ENCODE data around the gene MEX3C.

Gene MEX3C

DNA sequence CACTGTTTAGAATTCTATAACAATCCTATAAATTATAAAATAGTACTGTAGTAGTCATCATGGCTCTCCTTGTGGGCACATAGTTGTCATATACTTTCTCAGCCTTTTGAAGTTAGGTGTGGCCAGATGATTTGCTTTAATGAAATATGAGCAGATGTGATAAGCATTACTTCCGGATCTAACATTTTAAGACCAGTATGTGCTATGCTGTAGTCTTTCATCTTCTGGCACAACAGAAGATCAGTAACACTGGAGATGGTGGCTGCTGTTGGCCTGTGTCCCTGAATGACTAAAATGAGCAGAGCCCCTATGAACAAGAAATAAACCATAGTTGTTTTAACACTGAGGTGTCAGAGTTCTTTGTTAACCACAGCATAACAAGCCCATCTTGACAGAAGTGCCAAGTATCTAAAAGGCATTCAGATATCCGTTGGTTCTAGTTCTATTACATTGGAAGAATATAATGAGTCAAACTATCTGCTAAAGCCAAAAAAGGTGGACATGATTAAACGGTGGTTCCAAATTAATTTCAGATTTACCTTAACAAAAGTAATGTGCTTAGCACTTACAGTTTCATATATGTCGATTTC, 6.3 kb downstream of the MEX3C start:
- DNase-seq = no peak

GRCh38 chr18:51190000-51190399, 7.5 kb downstream of the MEX3C start:
- no peak for DNase-seq

GRCh38 chr18:51188024-51188701, 9.3 kb downstream of the MEX3C start:
- no peak for DNase-seq

- no peak for DNase-seq
These were observed 12.4 kb downstream of the MEX3C start for GRCh38 chr18:51185075-51185474.

- no peak for DNase-seq
These were observed 13.4 kb downstream of the MEX3C start for GRCh38 chr18:51184091-51184457.

- DNase-seq = no peak
These were observed 13.9 kb downstream of the MEX3C start for GRCh38 chr18:51183372-51184090.

GRCh38 chr18:51182824-51183223, 14.7 kb downstream of the MEX3C start:
- DNase-seq = no peak

- no peak for DNase-seq
These were observed 25.7 kb downstream of the MEX3C start for GRCh38 chr18:51171625-51172259.

DNA sequence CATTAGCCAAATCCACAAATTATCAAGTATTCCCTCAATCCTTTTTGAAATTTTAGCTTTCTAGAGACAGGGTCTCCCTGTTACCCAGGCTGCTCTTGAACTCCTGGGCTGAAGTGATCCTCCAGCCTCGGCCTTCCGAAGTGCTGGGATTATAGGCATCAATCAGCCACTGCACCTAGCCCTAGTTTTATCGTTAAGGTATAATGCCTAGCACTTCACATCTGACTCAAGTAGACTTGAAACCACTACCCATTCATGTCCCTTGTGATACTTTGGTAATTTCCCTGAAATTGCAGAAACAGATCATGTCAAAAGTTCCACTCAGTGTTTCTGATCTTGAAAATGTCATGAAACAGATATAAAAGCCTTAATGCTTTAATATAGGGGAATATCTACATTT, 26.3 kb downstream of the MEX3C start:
- DNase-seq = no peak

DNA sequence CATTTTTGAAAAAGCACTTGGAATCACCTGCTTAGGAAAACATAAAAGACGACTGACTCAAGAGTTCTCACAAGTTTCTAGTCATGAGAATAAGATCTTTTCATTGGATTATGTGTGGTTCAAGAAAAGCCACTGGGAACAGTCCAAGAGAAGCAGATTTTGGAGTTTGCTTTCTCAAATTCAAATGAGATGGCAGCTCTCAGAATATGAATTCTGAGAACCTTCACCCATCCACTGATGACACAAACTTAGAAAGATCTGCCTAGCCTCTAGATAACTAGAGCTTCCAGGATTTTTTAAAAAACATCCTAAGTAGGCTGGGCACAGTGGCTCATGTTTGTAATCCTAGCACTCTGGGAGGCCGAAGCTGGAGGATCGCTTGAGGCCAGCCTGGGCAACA, 26.8 kb downstream of the MEX3C start:
- DNase-seq = no peak

DNA sequence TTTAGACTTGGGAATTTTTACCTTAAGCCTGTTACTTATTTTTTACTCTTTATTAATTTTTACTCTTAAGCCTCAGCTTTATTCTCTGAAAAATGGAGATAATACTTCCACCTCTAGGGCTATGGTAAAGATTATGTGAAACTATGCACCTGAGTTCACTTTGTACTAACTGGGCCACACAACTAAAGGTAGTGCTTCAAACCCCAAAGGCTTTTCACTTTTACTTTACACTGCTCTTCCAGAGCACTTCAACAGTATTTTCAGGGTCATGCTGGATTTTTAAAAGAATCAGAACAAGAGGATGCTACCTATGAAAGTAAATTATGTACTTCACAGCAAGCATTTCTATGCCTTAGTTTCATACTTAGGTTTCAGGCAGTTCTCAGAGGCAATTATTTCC, 27.8 kb downstream of the MEX3C start:
- no peak for DNase-seq

- no peak for DNase-seq
These were observed 28.4 kb downstream of the MEX3C start for GRCh38 chr18:51168960-51169662.

- no peak for DNase-seq
These were observed 29.3 kb downstream of the MEX3C start for GRCh38 chr18:51168026-51168742.

DNA sequence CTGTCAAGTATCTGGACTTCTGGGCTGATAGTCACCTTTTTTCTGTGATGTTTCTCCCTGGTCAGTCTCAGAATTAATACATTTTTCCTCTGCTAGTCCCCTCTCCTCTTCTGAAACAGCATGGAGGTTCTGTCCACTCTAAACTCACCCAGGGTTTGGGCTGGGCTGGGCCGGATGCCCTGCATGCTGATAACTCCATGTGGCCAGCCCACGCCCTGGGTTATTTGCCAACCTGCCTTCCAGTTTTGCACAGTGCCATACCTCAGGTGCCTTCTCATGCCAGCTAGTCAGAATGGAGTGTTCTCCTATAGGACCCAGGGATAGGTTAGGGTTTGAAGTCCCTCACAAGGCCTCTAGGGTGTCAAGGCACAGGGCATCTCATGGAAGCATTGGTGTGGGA, 32.2 kb downstream of the MEX3C start:
- no peak for DNase-seq

DNA sequence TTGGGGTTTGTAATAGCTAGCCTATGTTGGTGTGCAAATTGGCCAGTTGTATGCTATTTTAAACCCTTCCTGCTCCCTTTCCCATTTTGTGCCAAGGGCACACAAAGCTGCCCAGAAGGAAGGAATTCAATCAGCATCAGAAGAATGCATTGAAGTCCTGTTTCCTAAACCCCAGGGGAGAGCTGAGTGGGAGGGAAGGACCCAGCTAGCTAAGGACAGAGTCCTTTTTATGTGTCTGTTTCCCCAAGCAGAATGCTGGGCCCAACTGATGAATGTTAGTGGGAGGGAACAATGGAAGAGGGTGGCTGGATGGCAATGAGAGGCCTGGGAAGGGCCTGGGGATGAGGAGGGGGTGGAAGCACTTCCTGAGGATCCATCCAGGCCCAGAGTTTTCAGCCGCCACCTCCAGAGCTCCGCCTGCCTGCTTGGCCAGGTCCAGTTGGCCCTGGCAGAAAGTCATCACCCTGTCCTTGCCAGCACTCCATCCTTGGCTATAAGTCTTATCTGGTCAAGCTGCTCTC, 32.7 kb downstream of the MEX3C start:
- no peak for DNase-seq

- no peak for DNase-seq
These were observed 33.1 kb downstream of the MEX3C start for GRCh38 chr18:51164342-51164741.

GRCh38 chr18:51163543-51163942, 33.9 kb downstream of the MEX3C start:
- DNase-seq = no peak

GRCh38 chr18:51162617-51163016, 34.9 kb downstream of the MEX3C start:
- no peak for DNase-seq

GRCh38 chr18:51160646-51161045, 36.8 kb downstream of the MEX3C start:
- no peak for DNase-seq

DNA sequence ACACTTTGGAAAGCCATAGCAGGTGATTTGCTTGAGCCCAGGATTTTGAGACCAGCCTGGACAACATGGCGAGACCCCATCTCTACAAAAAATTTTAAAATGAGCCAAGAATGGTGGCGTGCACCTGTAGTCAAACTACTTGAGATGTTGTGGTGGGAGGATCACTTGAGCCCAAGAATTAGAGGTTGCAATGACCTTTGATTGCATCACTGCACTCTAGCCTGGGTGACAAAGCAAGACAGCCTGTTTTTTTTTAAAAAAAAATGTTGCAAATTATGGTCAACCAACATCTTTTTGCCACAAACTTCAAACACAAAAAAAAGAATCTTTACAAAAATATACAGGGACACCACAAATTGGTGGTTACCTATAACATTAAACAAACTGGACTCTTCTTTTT, 40.3 kb downstream of the MEX3C start:
- DNase-seq = no peak

- DNase-seq = no peak
These were observed 42.9 kb downstream of the MEX3C start for GRCh38 chr18:51154431-51155063.

Measured in NCI-H524 (cell line).